ENCODE measurements around the gene IL12RB1.

DNA sequence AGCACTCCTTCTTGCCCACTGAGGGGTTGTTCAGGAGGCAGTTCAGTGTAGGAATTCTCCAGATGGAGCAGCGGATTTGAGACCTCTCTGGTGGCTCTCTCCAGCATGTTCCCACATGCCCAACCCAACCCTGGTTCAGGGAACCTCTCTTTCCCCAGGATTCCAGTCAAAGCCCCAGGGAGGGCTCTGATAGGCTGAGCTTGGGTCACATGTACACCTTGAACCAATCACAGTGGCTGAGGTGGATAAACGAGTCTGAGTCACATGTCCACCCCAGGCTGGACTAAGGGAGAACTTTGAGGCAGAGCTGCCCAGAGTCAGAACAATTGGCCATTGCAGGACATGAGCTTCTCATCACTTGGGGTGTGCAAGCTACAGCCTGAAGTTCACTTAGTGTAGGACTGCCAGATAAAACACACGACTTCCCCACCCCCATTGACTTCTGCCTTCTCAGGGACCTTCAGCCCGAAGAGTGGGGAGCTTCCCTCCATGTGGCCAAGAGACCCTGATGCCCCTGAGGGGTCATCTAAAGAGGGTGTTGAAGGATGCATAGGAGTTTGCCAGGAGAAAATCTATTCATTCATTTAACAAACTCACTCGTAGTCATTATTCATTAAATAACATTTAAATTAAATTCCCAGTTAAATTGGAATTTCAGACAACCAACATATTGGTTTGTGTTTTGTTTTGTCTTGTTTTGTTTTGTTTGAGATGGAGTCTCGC is 6.9 kb upstream of the IL12RB1 start:
- TF ChIP-seq, protein P1, sequence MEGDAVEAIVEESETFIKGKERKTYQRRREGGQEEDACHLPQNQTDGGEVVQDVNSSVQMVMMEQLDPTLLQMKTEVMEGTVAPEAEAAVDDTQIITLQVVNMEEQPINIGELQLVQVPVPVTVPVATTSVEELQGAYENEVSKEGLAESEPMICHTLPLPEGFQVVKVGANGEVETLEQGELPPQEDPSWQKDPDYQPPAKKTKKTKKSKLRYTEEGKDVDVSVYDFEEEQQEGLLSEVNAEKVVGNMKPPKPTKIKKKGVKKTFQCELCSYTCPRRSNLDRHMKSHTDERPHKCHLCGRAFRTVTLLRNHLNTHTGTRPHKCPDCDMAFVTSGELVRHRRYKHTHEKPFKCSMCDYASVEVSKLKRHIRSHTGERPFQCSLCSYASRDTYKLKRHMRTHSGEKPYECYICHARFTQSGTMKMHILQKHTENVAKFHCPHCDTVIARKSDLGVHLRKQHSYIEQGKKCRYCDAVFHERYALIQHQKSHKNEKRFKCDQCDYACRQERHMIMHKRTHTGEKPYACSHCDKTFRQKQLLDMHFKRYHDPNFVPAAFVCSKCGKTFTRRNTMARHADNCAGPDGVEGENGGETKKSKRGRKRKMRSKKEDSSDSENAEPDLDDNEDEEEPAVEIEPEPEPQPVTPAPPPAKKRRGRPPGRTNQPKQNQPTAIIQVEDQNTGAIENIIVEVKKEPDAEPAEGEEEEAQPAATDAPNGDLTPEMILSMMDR (IDR thresholded peaks at IDR 0.05), result no peak
- no peak for TF ChIP-seq POLR2A (IDR thresholded peaks at IDR 0.05)
